ENCODE data around the gene TIFAB. TPM values are rescaled to one million over a fixed set of nuclear protein-coding genes. Genes with fewer than 3 reads are reported as not detected.

The TIFAB gene
- total RNA-seq, 1 donor from 2014 or later, result not detected

DNA sequence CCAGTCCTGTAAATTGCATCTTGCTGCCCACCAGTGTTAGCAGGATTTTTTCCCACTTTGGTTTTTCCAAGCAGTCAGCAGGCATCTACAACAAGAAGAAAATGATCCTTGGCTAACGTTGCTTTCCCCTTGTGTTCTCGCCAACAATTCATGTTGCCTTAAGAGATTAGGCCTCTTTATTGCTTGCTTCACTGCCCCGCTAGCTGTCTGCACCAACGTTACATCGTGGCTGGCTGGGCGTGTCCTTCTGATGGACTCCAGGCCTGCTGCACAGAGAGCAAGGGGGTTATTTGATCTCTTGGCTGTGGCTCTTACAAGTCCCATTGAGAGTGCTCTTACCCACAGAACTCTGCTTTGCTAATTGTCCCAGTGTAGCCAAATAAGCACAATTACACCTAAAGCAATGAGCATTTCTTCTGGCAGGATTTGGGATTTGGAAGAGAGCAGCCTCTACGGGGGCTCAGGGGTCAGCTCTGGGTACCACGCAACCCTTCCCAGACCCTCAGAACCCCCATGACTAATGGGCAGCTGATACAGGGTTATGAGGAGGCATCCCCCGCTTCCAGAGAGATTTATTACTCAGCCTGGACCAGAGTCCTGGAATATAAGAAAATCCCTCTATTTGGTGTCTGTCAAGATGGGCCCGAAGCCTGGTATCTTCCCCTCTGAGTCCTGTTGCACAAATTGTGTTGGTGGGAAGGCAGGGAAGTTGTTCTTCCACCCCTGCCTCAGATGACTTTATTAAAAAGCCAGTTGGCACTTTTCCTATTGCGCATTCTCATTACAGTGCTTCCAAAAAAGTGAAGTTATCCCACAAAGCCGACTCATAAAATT, 22.6 kb downstream of the TIFAB start:
- no peak for DNase-seq (ENCODE audit: low spot score)

DNA sequence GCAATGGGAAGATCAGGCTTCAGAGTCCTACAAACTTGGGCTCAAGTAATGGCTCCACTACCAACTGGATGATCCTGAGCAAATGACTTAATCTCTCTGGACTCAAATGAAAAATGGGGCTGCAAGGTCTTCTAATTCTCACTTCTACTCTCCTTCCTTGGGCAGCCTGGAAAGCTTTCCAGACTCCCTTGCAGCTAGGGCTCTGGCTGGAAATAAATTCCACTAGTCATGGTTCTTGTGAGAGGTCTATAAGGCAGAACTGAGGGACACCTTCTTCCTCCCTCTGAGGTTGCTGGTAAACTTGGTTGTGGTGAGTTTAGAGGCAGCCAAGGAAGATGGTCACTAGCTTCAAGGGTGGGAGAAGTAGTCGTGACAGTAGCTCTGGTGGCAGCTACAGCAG, 23.6 kb downstream of the TIFAB start:
- DNase-seq (ENCODE audit: low spot score), result no peak

GRCh38 chr5:135426102-135427082, 25.8 kb downstream of the TIFAB start:
- DNase-seq (ENCODE audit: low spot score), result no peak

DNA sequence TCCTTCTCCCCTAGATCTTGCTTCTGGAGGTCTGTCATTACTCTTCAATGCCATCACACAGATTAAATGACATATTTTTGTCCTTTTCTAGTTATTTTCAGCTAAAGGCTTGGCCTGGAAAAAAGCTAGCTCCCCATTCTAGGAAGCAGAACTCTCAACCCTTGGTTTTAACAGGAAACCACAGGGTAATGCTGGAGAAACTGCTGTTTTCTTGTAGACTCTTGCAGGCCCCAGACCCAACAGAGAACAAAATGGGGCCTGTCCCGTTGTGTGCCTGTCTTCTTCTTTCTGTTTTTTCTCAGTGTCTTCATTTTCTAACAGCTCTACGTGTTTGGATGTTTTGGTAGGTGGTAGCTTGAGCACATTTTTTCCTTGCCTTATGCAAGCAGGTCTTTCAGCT, 26.5 kb downstream of the TIFAB start:
- no peak for DNase-seq (ENCODE audit: low spot score)

DNA sequence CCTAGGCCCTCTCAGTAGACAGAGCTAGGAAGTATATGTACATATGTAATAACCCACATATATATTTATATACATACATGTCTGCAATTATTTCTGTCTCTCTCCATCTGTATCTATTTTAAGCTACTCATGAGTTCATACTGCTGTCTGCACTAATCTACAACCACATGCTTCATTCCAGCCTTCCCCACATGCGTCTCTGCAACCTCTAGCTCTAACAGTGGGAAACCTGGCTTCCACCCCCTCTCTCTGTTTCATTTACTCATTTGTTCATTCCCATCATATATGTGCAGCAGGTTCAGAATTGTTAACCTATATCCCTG, 28.3 kb downstream of the TIFAB start:
- DNase-seq (ENCODE audit: low spot score), result no peak

DNA sequence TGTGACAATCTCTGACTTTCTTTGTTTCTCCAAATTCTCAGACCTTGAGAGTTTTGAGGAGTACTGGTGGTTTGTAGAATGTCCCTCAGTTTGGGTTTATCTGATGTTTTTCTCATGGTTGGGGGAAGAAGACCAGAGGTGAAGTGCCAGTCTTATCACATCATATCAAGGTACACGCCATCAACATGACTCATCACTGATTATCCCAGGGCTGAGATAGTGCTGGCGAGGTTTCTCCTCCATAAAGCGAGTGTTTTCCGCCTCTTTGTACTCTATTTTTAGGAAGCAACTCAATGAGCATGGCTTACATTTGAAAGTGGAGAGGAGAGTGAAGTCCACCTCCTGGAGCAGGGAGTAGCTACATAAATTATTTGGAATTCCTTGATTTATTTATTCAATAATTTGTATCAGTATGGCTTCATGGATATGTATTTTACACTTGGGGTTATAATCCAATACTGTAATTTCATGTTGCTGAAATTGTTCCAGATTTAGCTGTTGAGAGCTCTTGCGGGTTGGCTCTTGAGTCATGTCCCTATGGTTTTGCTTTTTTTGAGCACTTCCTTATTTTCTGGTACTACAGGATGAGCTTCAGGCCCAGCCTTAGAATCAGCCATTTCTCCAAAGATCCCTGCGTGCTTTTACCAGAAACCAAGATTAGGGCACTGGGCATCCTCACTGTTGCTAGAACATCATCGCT, 28.9 kb downstream of the TIFAB start:
- no peak for DNase-seq (ENCODE audit: low spot score)

DNA sequence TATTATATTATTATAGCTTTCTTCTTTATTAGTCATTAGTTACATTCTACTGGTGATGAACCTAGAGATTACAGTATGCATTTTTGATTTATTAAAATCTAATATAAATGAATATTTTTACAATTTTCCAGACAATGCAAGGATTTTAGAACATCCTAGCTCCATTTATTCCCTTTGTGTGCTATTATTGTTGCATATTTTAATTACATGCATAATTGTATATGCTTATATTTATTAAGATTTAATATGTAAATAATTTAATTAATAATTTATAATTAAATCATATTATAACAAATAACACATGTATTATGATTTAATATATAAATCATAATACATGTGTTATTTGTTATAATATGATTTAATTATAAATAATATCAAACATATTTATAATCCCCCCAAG, 29.7 kb downstream of the TIFAB start:
- DNase-seq (ENCODE audit: low spot score), result no peak

GRCh38 chr5:135417083-135417482, 35.1 kb downstream of the TIFAB start:
- no peak for DNase-seq (ENCODE audit: low spot score)

DNA sequence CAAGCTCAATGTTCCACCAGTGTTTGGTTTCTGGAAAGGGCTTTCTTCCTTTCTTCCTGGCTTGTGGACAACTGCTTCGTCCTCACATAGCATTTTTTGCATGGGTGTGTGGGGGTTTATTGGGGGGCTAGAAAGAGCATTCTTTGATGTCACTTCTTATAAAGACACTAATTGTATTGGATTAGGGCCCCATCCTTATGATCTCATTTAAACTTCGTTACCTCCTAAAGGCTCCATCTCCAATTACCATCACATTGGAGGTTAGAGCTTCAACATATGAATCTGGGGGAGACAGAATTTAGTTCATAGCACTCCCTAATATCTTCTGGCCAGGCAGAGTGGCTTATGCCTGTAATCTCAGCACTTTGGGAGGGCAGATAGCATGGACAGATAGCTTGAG, 47.1 kb downstream of the TIFAB start:
- DNase-seq (ENCODE audit: low spot score), result no peak

DNA sequence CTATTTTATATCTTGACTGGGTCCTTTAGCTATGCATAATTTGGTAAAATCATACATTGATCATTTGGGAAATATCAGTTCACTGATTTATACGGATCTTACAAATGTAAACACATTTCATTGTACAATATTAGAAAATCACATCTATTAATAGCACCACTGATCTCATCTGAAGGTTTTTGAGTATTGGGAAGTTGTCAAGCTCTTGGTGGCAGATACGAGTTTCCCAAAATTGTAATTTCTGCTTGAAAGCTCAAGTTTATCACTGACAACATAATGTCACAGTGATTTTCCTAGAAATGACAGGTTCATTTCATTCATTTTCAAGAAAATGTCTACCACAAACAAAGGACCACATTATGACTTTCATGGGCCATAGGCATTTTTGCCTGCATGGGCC, 50.1 kb downstream of the TIFAB start:
- DNase-seq (ENCODE audit: low spot score), result no peak

- DNase-seq (ENCODE audit: low spot score), result no peak
Measured at GRCh38 chr5:135400866-135401265, 51.3 kb downstream of the TIFAB start.

DNA sequence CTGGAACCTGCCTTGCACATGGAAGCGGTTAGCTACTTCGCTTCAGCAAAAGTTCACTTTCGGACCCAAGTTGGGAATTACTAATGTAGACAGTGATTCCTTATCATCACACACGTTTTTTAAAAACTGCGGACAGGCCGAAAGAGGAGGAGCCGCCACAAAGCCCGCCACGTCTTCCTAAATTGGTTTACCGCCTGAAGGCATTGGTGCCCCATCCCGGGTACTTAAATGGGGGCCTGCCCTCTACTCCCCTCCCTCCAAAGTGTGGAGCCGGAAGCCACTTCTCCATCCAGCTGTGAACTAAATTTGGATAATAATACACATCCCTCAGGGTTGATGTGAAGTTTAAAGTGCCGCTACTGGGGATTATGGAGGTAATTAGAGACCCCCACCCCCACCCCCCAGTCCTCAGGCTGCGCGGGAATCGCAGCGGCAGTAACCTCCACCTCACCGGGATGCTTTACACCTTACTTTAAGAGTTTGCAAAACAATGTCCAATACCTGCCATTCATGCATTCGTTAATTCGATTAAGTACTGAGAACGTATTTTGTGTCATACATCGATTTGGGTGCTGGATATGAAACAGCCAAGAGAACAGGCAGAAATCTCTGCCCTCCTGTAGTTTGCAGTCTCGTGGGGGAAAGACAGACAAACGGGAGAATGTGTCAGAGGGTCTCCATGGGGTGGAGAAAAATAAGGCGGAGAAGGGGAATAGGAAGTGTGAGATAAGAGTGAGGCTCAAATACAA, 52.2 kb downstream of the TIFAB start:
- DNase-seq (ENCODE audit: low spot score), result no peak

GRCh38 chr5:135398855-135399793, 53.0 kb downstream of the TIFAB start, which contains the start of gene MACROH2A1:
TSS of gene MACROH2A1 (minus strand) at chr5:135399231. CDS start at chr5:135389093, 10,138 bp downstream.
- DNase-seq (ENCODE audit: low spot score), result peak; percentile 98

GRCh38 chr5:135398160-135398854, 53.8 kb downstream of the TIFAB start:
- DNase-seq (ENCODE audit: low spot score), result no peak

Other genes with a start within 250 kb of the TIFAB start
- 170 TPM for gene MACROH2A1, start 53.1 kb downstream of the TIFAB start, total RNA-seq
- not detected for gene DCANP1, start 5.0 kb downstream of the TIFAB start, total RNA-seq
- gene NEUROG1, start 83.6 kb upstream of the TIFAB start, total RNA-seq, result not detected
- gene CXCL14, start 126.6 kb upstream of the TIFAB start, total RNA-seq, result 26.6 TPM